SHP77 (cell line): Measurements from ENCODE around the gene CGREF1.
"Not testable (repeated sequence)": the region's sequence is repeated elsewhere in the genome, so short reads cannot be mapped to it uniquely, and the experiment has no call there.

Experiments used
- DNase-seq, 2 experiments: peaks; one replicate each; lab custom pipeline; 2025; lab: John Stamatoyannopoulos, UW

Gene CGREF1

GRCh38 chr2:27111392-27112078 lies 7.4 kb downstream of the CGREF1 start:
- not testable (repeated sequence) for DNase-seq

DNA sequence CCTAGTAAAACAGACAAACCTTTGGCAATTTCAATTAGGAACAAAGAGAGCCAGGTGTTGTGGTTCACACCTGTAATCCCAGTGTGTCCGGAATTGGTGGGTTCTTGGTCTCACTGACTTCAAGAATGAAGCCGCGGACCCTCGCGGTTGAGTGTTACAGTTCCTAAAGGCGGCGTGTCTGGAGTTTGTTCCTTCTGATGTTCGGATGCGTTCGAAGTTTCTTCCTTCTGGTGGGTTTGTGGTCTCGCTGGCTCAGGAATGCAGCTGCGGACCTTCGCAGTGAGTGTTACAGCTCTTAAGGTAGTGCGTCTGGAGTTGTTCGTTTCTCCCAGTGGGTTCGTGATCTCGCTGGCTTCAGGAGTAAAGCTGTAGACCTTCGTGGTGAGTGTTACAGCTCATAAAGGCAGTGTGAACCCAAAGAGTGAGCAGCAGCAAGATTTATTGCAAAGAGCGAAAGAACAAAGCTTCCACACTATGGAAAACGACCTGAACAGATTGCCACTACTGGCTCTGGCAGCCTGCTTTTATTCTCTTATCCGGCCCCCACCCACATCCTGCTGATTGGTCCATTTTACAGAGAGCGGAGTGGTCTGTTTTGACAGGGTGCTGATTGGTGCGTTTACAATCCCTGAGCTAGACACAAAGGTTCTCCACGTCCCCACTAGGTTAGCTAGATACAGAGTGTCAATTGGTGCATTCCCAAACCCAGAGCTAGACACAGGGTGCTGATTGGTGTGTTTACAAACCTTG lies 8.2 kb downstream of the CGREF1 start:
- not testable (repeated sequence) for DNase-seq

DNA sequence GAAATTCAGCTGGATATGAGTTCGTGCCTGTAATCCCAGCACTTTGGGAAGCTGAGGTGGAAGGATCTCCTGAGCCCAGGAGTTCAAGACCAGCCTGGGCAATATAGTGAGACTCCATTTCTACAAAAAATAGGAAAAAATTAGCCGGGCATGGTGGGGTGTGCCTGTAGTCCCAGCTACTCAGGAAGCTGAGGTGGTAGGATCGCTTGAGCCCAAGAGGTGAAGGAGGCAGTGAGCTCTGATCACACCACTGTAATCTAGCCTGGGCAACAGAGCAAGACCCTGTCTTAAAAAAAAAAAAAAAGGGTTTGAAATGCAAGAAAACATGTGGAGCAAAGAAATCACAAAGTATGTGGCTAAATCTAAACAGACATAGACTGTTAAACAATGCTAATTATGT lies 9.8 kb downstream of the CGREF1 start:
- no peak for DNase-seq

DNA sequence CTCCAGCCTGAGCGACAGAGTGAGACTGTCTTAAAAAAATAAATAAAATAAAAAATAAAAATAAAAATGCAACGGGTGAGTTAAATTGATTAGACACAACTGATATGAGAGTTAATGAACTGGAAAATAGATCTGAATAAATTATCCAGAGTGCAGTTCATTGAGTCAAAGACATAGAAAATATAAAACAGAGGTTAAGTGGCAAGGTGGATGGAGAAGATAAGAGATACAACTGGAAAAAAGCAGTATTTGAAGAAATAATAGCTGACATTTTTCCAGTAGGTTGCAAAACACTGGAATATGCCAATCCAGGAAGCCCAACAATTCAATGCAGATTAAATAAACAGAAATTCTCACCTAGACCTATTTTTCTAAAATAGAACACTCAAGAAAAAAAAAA lies 10.7 kb downstream of the CGREF1 start:
- DNase-seq, result no peak

DNA sequence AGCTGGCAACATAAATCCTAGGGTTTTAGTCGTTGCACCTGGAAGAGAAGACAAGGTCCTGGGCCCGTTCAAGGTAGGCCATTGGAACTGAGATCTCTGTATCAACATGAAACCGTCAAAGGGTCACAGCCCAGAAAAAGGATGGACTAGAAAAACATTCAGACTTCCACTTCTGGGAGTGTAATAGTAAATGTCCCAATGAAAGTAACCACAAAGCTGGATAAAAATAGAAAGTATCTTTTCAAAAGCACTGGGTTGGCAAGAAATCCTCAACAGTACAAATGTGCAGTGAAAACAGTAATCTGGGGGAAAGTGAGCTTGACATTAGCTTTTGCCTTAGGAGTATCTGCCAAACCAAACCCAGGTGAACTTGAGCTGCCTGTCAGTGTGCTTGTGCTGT lies 12.9 kb downstream of the CGREF1 start:
- DNase-seq, result no peak

- no peak for DNase-seq
Measured at GRCh38 chr2:27102329-27102728, 16.6 kb downstream of the CGREF1 start.

DNA sequence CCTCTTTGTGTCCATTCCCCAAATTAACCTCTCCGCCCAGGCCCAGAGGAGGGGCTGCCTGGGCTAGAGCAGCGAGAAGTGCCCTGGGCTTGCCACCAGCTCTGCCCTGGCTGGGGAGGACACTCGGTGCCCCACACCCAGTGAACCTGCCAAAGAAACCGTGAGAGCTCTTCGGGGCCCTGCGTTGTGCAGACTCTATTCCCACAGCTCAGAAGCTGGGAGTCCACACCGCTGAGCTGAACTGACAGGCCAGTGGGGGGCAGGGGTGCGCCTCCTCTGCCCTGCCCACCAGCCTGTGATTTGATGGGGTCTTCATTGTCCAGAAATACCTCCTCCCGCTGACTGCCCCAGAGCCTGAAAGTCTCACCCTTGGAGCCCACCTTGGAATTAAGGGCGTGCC lies 18.9 kb downstream of the CGREF1 start:
- no peak for DNase-seq

DNA sequence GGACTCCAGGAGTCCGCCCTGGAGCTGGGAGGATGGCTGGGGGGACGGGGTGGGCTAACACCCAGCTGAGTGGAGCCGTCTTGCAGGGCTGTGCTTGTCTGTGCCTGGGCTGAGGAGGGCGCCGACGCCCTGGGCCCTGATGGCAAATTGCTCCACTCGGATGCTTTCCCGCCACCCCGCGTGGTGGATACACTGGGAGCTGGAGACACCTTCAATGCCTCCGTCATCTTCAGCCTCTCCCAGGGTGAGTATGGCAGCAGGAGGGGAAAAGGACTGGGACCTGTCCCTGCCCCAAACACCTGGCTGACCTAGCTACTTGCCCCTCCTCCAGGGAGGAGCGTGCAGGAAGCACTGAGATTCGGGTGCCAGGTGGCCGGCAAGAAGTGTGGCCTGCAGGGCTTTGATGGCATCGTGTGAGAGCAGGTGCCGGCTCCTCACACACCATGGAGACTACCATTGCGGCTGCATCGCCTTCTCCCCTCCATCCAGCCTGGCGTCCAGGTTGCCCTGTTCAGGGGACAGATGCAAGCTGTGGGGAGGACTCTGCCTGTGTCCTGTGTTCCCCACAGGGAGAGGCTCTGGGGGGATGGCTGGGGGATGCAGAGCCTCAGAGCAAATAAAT lies 19.5 kb downstream of the CGREF1 start:
- no peak for DNase-seq

DNA sequence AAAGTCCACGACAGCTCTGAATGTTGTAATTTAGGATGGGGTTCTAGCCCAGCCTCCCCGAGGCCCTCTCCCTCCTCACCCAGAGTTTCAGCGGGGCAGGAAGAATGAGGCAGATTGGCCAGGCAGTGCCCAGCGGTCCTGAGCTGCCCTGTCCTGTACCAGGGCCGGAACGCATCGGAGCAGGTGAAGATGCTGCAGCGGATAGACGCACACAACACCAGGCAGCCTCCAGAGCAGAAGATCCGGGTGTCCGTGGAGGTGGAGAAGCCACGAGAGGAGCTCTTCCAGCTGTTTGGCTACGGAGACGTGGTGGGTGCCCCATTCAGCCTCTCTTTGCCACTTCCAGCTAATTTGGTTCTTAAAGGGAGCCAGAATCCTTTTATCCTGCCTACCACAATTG lies 21.6 kb downstream of the CGREF1 start:
- no peak for DNase-seq

- no peak for DNase-seq
Measured at GRCh38 chr2:27096748-27097297, 22.1 kb downstream of the CGREF1 start.

- DNase-seq, result peak; percentile 40 to 56
Measured at GRCh38 chr2:27095745-27096651, 22.9 kb downstream of the CGREF1 start.

- DNase-seq, result no peak
Measured at GRCh38 chr2:27095427-27095744, 23.5 kb downstream of the CGREF1 start.

GRCh38 chr2:27094353-27094984 lies 24.5 kb downstream of the CGREF1 start:
- no peak for DNase-seq

DNA sequence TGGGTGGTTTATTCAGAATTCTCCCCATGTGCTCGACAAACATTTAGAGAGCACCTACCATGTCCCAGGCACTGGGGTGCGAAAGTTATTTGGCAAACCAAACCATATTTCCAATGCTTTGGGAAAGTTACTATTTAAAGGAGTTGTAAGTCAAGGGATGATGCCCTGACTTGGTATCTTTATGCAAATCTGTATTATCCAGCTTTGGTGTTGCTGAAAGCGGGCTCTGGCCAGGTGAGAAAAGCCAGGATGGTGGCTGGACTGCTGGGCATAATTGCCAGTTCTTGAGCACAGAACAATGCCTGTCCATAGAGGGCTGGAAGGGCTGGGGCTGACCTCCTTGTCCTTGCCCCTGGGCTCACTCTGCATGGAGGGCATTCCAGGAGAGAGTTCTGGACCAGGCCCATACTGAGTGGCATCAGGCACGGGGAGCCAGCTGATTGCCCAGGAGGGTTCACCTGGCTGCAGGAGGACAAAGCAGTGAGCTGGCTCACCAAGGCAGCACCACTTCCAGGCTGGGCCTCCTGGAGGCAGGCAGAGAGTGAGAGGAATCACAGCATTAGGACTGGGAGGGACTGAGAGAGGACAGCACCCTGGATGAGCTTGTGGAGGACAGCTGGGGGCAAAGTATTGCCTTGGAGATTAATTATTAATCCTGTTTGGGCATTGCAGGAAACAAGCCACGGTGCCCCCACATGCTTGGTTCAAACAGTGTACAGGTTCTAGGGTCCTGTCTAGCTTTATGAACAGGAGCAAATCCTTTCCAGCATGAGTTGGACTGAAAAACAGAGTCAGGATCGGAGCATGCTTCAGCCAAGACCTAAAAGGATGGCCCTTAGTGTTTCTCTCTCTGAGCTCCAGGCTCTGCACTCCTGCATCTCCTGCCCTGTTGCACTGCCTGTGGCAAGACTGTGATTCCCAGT lies 25.2 kb downstream of the CGREF1 start:
- DNase-seq, result no peak

DNA sequence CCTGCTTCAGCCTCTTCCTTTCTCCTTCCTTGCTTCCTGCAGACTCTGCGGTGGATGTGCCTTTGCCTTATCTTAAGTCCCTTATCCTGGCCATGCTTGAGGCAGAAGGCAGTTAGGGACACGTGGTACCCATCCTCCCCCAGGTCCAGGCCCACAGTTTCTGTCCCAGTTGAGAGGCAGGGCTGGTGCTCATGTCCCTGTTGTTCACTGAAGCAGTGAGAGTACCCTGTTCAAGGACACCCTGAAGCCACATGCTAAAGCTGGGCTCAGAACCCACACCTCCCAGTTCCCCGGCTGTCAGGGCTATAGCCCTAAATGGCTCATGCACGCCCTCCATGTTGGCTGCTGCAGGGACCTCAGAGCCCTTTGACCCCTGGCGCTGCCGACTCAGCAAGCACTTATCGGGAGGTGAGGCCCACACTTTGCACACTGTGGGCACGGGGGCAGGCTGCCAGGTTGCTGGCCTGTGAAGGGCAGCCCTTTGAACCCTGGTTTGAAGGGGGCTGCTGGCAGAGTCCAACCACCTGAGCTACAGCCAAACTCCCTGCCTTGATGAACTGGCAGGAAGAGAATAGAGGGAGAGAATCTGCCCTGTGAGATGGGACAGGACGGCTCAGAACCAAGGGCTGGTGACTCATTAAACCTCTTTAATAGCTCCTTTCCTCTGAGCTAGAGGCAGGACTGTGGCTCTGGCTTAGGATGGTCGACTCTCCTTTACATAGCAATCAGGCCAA lies 26.1 kb downstream of the CGREF1 start:
- DNase-seq, result no peak

DNA sequence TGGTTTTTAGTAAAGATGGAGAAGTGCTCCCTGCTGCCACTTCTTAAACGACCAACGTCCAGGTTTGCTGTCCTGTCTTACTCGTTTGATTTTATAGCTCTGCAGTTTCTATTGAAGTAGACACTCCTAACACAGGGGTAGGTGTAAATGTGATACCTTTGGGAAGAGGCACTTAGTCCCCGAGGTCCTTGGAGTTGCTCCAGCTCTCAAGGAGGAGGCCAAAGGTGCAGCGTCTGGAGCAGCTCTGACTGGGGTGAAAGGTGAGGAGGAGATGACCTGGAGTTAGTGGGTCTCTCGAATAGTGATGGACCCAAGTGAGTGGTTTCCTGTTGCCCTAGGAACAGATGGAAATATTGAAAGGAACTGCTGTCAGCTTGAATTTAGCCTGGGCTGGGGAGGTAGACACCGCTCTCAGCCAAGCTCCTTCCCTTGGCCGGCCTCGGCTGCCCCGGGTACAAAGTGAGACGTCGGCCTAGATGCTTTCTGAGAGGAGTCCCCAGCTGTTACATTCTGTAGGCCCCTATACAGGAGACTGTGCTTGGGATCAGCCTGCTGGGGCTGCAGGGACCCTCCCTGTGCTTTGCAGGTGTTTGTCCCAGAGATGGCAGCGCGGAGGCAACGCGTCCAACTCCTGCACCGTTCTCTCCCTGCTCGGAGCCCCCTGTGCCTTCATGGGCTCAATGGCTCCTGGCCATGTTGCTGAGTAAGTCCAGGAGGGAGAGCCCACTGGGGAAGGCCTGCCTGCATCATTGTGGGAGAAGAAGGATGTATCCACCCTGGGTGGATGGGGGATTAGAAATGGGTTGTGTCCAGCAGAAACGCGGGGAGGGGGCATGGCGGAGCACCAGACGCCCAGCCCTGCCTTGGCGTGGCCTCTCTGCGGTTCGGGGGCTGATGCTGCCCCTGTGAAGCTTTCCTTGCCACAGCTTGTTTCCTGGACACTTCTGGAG lies 26.9 kb downstream of the CGREF1 start:
- DNase-seq, result no peak

GRCh38 chr2:27089111-27089954 lies 29.6 kb downstream of the CGREF1 start:
- no peak for DNase-seq

- DNase-seq, result no peak
Measured at GRCh38 chr2:27088634-27089033, 30.3 kb downstream of the CGREF1 start.
